WTC11 (cell line): Measurements from ENCODE around the gene GALNT17. TPM values are rescaled to one million over a fixed set of nuclear protein-coding genes. Genes with fewer than 3 reads are reported as not detected.

Experiments
- ATAC-seq: fragments of 200-7000 bp; cut with Tn5 transposase; 2 replicates; pipeline ENCODE4 v1.10.0; 2021; ENCODE audit warnings: mild to moderate bottlenecking, moderate library complexity
- CTCF ChIA-PET: fragments of 300-600 bp; sonication (Branson Sonifier 250); formaldehyde crosslinking; loops from one replicate; lab custom pipeline; 2021; ENCODE audit warnings: antibody characterized with exemption; lab: Charles Lee
- POLR2A ChIA-PET: fragments of 350-600 bp; sonication (Branson Sonifier 250); formaldehyde crosslinking; loops from one replicate; lab custom pipeline; 2021; ENCODE audit warnings: antibody characterized with exemption; lab: Charles Lee
- DNase-seq: peaks from one replicate; pipeline ENCODE4 v3.0.0; 2021; ENCODE audit warnings: low spot score
- H3K27ac Mint-ChIP-seq: 2 replicates; pipeline ENCODE4 v1.8.0; 2021; ENCODE audit warnings: mixed read lengths
- H3K27me3 Mint-ChIP-seq: 2 replicates; pipeline ENCODE4 v1.8.0; 2021; ENCODE audit warnings: low read depth, mild to moderate bottlenecking, moderate library complexity, mixed read lengths
- H3K36me3 Mint-ChIP-seq: 2 replicates; pipeline ENCODE4 v1.8.0; 2021; ENCODE audit warnings: mixed read lengths
- H3K4me1 Mint-ChIP-seq: 2 replicates; pipeline ENCODE4 v1.8.0; 2022; ENCODE audit warnings: mixed read lengths
- H3K4me3 Mint-ChIP-seq: 2 replicates; pipeline ENCODE4 v1.8.0; 2021; ENCODE audit warnings: mild to moderate bottlenecking, moderate library complexity, mixed read lengths
- H3K9me3 Mint-ChIP-seq: 2 replicates; pipeline ENCODE4 v1.8.0; 2021; ENCODE audit warnings: mixed read lengths
- ATF1 ChIP-seq: sonication (generic); formaldehyde crosslinking; IDR thresholded peaks from 2 replicates; pipeline ENCODE4 v1.8.1; 2023; ENCODE audit warnings: mild to moderate bottlenecking, moderate library complexity, missing genetic modification reagents
- ATF3 ChIP-seq: sonication (generic); formaldehyde crosslinking; conservative IDR thresholded peaks from 2 replicates; pipeline ENCODE4 v1.8.1; 2022; ENCODE audit warnings: mild to moderate bottlenecking, missing genetic modification reagents
- E2F1 ChIP-seq: sonication (generic); formaldehyde crosslinking; IDR thresholded peaks from 2 replicates; pipeline ENCODE4 v1.8.0; 2022; ENCODE audit warnings: mild to moderate bottlenecking, missing genetic modification reagents
- FOXK1 ChIP-seq: sonication (generic); formaldehyde crosslinking; IDR thresholded peaks from 2 replicates; pipeline ENCODE4 v1.8.0; 2022; ENCODE audit warnings: mild to moderate bottlenecking, moderate library complexity, missing genetic modification reagents
- GABPB1 ChIP-seq: sonication (generic); formaldehyde crosslinking; IDR thresholded peaks from 2 replicates; pipeline ENCODE4 v1.8.1; 2023; ENCODE audit warnings: mild to moderate bottlenecking, missing genetic modification reagents
- HMGXB4 ChIP-seq: sonication (generic); formaldehyde crosslinking; IDR thresholded peaks from 2 replicates; pipeline ENCODE4 v1.8.1; 2023; ENCODE audit warnings: mild to moderate bottlenecking, moderate library complexity, missing genetic modification reagents
- MAX ChIP-seq: sonication (generic); formaldehyde crosslinking; IDR thresholded peaks from 2 replicates; pipeline ENCODE4 v1.8.0; 2022; ENCODE audit warnings: mild to moderate bottlenecking, missing genetic modification reagents
- MYBL2 ChIP-seq: sonication (generic); formaldehyde crosslinking; IDR thresholded peaks from 2 replicates; pipeline ENCODE4 v1.8.1; 2023; ENCODE audit warnings: mild to moderate bottlenecking, moderate library complexity, missing genetic modification reagents
- NR1H2 ChIP-seq: sonication (generic); formaldehyde crosslinking; IDR thresholded peaks from 2 replicates; pipeline ENCODE4 v1.9.0; 2021; ENCODE audit warnings: mild to moderate bottlenecking, moderate library complexity, missing genetic modification reagents
- RORB ChIP-seq: fragments of 250-450 bp; sonication (Bioruptor Pico); IDR thresholded peaks from 2 replicates; pipeline ENCODE4 v1.9.0; 2021; ENCODE audit warnings: mild to moderate bottlenecking
- SP1 ChIP-seq: sonication (generic); formaldehyde crosslinking; conservative IDR thresholded peaks from 2 replicates; pipeline ENCODE4 v1.8.1; 2022; ENCODE audit warnings: missing genetic modification reagents
- TEAD1 ChIP-seq: sonication (generic); formaldehyde crosslinking; IDR thresholded peaks from 2 replicates; pipeline ENCODE4 v1.8.0; 2022; ENCODE audit warnings: mild to moderate bottlenecking, missing genetic modification reagents
- TP53 ChIP-seq: sonication (generic); formaldehyde crosslinking; IDR thresholded peaks from 2 replicates; pipeline ENCODE4 v1.8.1; 2023; ENCODE audit warnings: mild to moderate bottlenecking, missing genetic modification reagents
- ZMAT4 ChIP-seq: fragments of 250-450 bp; sonication (Bioruptor Pico); IDR thresholded peaks from 2 replicates; pipeline ENCODE4 v1.9.0; 2021; ENCODE audit warnings: mild to moderate bottlenecking
- total RNA-seq: library from RNA; stranded (reverse); gene quantifications from 3 replicates; pipeline ENCODE4 v1.2.3, GENCODE V29; 2021
- TF ChIP-seq, protein P1 (sequence below): sonication (generic); formaldehyde crosslinking; IDR thresholded peaks from 2 replicates; pipeline ENCODE4 v1.8.1; 2023; ENCODE audit warnings: mild to moderate bottlenecking, missing genetic modification reagents
- TF ChIP-seq, protein P2 (sequence below): sonication (generic); formaldehyde crosslinking; IDR thresholded peaks from 2 replicates; pipeline ENCODE4 v1.8.0; 2023; ENCODE audit warnings: mild to moderate bottlenecking, missing genetic modification reagents

Gene GALNT17
- total RNA-seq, 1 experiment from 2014 or later = 61.1 TPM

- peaks cover 3% of the 10 kb centered on the region; the same call in 1 of the 2 replicates for H3K9me3 Mint-ChIP-seq
- H3K4me1 Mint-ChIP-seq = peaks cover 56% of the 10 kb centered on the region
- CTCF ChIA-PET = interaction anchor here (0.6 to 1.6 kb wide), 5 partner anchors 23 to 478 kb away, joined by 3 to 4 read pairs (median 3); no protein-coding TSS in a partner anchor
- no peak for TF ChIP-seq RORB
- TF ChIP-seq TEAD1 (CRISPR knock-in tag) = 0 out of 2 replicates have a peak, but pooled peaks have one; percentile 40
- POLR2A ChIA-PET = no interaction called here
- no peak overlapping the region for H3K4me3 Mint-ChIP-seq
- peak overlapping the region; percentile 93 for H3K27ac Mint-ChIP-seq
- no peaks in the 10 kb centered on the region for H3K27me3 Mint-ChIP-seq
- DNase-seq = peak; percentile 23
- H3K36me3 Mint-ChIP-seq = peaks cover 18% of the 10 kb centered on the region
- ATAC-seq = peak; percentile 78
Measured at GRCh38 chr7:71237945-71238344, 106.0 kb downstream of the GALNT17 start.

- peaks cover 55% of the 10 kb centered on the region for H3K4me1 Mint-ChIP-seq
- ChIA-PET POLR2A (no interaction called here), CTCF (interaction anchor here (0.5 to 1.6 kb wide), 4 partner anchors 107 to 500 kb away, joined by 3 to 4 read pairs (median 3); no protein-coding TSS in a partner anchor)
- H3K27me3 Mint-ChIP-seq = no peaks in the 10 kb centered on the region
- H3K36me3 Mint-ChIP-seq = peaks cover 20% of the 10 kb centered on the region
- DNase-seq (no peak), ATAC-seq (no peak)
- H3K4me3 Mint-ChIP-seq = no peak overlapping the region
- no peak for TF ChIP-seq E2F1
- no peak for TF ChIP-seq HMGXB4 (CRISPR knock-in tag)
- TF ChIP-seq GABPB1 (CRISPR knock-in tag) = no peak
- TF ChIP-seq, protein P1, sequence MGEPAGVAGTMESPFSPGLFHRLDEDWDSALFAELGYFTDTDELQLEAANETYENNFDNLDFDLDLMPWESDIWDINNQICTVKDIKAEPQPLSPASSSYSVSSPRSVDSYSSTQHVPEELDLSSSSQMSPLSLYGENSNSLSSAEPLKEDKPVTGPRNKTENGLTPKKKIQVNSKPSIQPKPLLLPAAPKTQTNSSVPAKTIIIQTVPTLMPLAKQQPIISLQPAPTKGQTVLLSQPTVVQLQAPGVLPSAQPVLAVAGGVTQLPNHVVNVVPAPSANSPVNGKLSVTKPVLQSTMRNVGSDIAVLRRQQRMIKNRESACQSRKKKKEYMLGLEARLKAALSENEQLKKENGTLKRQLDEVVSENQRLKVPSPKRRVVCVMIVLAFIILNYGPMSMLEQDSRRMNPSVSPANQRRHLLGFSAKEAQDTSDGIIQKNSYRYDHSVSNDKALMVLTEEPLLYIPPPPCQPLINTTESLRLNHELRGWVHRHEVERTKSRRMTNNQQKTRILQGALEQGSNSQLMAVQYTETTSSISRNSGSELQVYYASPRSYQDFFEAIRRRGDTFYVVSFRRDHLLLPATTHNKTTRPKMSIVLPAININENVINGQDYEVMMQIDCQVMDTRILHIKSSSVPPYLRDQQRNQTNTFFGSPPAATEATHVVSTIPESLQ (CRISPR knock-in tag) = no peak
- TF ChIP-seq ZMAT4 (CRISPR knock-in tag) = no peak
- no peak for TF ChIP-seq NR1H2 (CRISPR knock-in tag)
- no peak for TF ChIP-seq SP1 (CRISPR knock-in tag)
- TF ChIP-seq MYBL2 = no peak
- TF ChIP-seq TP53 (CRISPR knock-in tag) = no peak
- TF ChIP-seq TEAD1 (CRISPR knock-in tag) = no peak
- H3K9me3 Mint-ChIP-seq = peaks cover 3% of the 10 kb centered on the region; the same call in 1 of the 2 replicates
- H3K27ac Mint-ChIP-seq = peak overlapping the region; percentile 93
Measured at GRCh38 chr7:71238581-71239295, 106.8 kb downstream of the GALNT17 start.

- no peak overlapping the region for H3K4me3 Mint-ChIP-seq
- ATAC-seq = no peak
- TF ChIP-seq MAX (CRISPR knock-in tag) = no peak
- no peak for TF ChIP-seq ATF1 (CRISPR knock-in tag)
- no peak for TF ChIP-seq ATF3 (CRISPR knock-in tag)
- TF ChIP-seq RORB = no peak
- TF ChIP-seq, protein P2, sequence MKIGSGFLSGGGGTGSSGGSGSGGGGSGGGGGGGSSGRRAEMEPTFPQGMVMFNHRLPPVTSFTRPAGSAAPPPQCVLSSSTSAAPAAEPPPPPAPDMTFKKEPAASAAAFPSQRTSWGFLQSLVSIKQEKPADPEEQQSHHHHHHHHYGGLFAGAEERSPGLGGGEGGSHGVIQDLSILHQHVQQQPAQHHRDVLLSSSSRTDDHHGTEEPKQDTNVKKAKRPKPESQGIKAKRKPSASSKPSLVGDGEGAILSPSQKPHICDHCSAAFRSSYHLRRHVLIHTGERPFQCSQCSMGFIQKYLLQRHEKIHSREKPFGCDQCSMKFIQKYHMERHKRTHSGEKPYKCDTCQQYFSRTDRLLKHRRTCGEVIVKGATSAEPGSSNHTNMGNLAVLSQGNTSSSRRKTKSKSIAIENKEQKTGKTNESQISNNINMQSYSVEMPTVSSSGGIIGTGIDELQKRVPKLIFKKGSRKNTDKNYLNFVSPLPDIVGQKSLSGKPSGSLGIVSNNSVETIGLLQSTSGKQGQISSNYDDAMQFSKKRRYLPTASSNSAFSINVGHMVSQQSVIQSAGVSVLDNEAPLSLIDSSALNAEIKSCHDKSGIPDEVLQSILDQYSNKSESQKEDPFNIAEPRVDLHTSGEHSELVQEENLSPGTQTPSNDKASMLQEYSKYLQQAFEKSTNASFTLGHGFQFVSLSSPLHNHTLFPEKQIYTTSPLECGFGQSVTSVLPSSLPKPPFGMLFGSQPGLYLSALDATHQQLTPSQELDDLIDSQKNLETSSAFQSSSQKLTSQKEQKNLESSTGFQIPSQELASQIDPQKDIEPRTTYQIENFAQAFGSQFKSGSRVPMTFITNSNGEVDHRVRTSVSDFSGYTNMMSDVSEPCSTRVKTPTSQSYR (CRISPR knock-in tag) = no peak
- TF ChIP-seq FOXK1 (CRISPR knock-in tag) = no peak
- H3K4me1 Mint-ChIP-seq = peaks cover 59% of the 10 kb centered on the region
- DNase-seq = no peak
- peaks cover 20% of the 10 kb centered on the region for H3K36me3 Mint-ChIP-seq
- CTCF ChIA-PET = interaction anchor here (1.2 kb wide), 1 partner anchor 108 kb away, joined by 3 read pairs; no protein-coding TSS in a partner anchor
- no peaks in the 10 kb centered on the region for H3K27me3 Mint-ChIP-seq
- H3K27ac Mint-ChIP-seq = peak overlapping the region; percentile 37; the same call in 1 of the 2 replicates
- POLR2A ChIA-PET = no interaction called here
- H3K9me3 Mint-ChIP-seq = peaks cover 3% of the 10 kb centered on the region; the same call in 1 of the 2 replicates
Measured at GRCh38 chr7:71239586-71240268, 107.8 kb downstream of the GALNT17 start.
